RWPE1 (cell line): Measurements from ENCODE around the gene MYH3.
A peak's percentile ranks its signal among the peaks of the same experiment; 100 is the strongest.

Experiments used
- CTCF ChIA-PET: fragments of 350-600 bp; sonication (Branson Sonifier 250); formaldehyde crosslinking; extraction: SDS; loops from one replicate; lab custom pipeline; 2021; lab: Yijun Ruan, JAX
- POLR2A ChIA-PET: fragments of 400-600 bp; formaldehyde crosslinking; extraction: SDS; loops from one replicate; lab custom pipeline; 2020; ENCODE audit warnings: antibody characterized with exemption; ENCODE audit not compliant: low non-redundant PET; lab: Yijun Ruan, JAX
- DNase-seq: peaks from one replicate; pipeline ENCODE4 v3.0.0; 2012; ENCODE audit warnings: low spot score
- H3K27ac ChIP-seq: fragments of 450-650 bp; 2 replicates; pipeline ENCODE4 v1.5.1; 2017
- TF ChIP-seq, protein P1 (sequence below): fragments of 450-650 bp; conservative IDR thresholded peaks from 2 replicates; pipeline ENCODE4 v1.5.1; 2017; ENCODE audit warnings: low read depth, mild to moderate bottlenecking

MYH3 gene

DNA sequence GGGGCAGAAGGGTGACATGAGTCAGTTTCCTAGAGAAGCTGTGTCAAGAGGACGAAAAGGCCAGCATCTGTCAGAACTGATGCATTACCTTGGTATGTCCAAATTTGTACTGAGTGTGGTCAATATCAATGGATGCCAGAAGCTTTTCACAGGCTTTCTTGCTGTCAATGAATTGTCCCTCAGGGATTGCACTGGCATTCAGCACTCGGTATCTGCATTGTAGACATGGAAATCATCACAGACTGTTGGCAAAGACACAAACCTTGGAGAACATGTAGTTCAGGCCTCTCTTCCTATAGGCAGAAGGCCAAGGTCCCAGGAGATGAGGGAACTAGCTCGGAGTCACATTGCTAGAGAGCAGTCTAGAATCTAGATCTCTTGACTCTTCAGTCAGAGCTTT is 16.6 kb downstream of the MYH3 start:
- CTCF ChIA-PET = interaction anchor here (1.6 kb wide), 1 partner anchor 23 kb away, joined by 5 read pairs; no protein-coding TSS in a partner anchor
- POLR2A ChIA-PET = no interaction called here
- TF ChIP-seq, protein P1, sequence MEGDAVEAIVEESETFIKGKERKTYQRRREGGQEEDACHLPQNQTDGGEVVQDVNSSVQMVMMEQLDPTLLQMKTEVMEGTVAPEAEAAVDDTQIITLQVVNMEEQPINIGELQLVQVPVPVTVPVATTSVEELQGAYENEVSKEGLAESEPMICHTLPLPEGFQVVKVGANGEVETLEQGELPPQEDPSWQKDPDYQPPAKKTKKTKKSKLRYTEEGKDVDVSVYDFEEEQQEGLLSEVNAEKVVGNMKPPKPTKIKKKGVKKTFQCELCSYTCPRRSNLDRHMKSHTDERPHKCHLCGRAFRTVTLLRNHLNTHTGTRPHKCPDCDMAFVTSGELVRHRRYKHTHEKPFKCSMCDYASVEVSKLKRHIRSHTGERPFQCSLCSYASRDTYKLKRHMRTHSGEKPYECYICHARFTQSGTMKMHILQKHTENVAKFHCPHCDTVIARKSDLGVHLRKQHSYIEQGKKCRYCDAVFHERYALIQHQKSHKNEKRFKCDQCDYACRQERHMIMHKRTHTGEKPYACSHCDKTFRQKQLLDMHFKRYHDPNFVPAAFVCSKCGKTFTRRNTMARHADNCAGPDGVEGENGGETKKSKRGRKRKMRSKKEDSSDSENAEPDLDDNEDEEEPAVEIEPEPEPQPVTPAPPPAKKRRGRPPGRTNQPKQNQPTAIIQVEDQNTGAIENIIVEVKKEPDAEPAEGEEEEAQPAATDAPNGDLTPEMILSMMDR = no peak
- no peak for DNase-seq
- no peak overlapping the region for H3K27ac ChIP-seq

DNA sequence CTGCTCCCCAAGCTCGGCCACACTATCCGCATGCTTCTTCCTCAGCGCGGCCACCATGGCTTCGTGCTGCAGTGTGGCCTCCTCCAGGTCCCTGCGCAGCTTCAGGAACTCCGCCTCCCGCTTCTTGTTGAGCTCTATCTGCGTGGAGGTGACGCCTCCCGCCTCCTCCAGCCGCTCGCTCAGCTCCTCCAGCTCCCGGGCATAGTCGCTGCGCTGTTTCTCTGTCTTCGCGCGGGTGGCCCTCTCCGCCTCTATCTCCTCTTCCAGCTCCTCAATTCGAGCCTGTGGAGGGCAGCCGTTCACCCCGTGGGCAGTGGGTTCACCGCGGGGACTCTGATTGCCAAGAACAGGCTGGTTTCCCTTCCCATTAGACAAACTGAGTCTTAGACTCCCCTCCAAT is 19.0 kb downstream of the MYH3 start:
- POLR2A ChIA-PET = no interaction called here
- CTCF ChIA-PET = no interaction called here
- DNase-seq = no peak

GRCh38 chr17:10635290-10635689 is 21.8 kb downstream of the MYH3 start:
- TF ChIP-seq, protein P1 = no peak
- no peak overlapping the region for H3K27ac ChIP-seq
- no peak for DNase-seq
- POLR2A ChIA-PET = no interaction called here
- CTCF ChIA-PET = interaction anchor here (1.3 kb wide), 1 partner anchor 11 kb away, joined by 9 read pairs; no protein-coding TSS in a partner anchor

More for the DNA sequence above, 19.0 kb downstream of the MYH3 start:
- TF ChIP-seq, protein P1 = no peak
- H3K27ac ChIP-seq = no peak overlapping the region

- CTCF ChIA-PET = interaction anchor here (0.6 to 1.0 kb wide), 2 partner anchors 13 to 50 kb away, joined by 3 read pairs; no protein-coding TSS in a partner anchor
- DNase-seq = no peak
- POLR2A ChIA-PET = no interaction called here
- TF ChIP-seq, protein P1 = no peak
- H3K27ac ChIP-seq = no peak overlapping the region
Measured at GRCh38 chr17:10633738-10634379, 23.2 kb downstream of the MYH3 start.

GRCh38 chr17:10631701-10632100 is 25.4 kb downstream of the MYH3 start:
- POLR2A ChIA-PET = no interaction called here
- TF ChIP-seq, protein P1 = no peak
- no peak for DNase-seq
- CTCF ChIA-PET = interaction anchor here (0.8 to 2.4 kb wide), 5 partner anchors 14 to 303 kb away, joined by 3 to 13 read pairs (median 4); no protein-coding TSS in a partner anchor
- H3K27ac ChIP-seq = no peak overlapping the region

DNA sequence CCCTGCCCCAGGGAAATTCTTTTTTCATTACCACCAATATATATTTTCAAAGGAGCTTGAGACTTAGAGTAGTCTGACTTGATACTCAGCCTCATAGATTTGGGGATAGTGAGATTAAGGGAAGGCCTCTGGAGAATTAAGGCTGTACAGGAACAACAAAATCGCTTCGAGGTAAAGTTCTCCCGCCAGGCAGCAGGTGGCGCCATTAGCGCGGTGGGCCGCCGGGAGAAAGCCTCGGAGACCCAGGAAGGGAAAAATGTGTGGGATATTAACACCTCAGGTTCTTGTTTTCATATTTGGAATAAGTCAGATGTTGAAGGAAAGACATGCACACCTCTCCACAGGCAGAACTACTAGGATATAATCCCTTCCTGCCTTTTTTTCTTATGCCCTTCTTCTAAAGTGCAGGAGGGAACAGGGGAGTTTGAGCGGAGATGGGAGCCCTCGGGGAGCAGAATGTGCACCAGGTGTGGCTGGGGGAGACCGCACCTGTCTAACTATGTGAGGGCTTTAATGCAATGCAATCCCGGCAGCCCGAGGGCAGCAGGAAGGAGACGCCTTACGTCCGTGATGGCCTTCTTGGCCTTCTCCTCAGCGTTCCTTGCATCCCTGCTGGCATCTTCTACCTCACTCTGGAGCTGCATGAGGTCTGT is 25.9 kb downstream of the MYH3 start:
- peak; percentile 33 for DNase-seq
- CTCF ChIA-PET = interaction anchor here (0.7 to 2.4 kb wide), 6 partner anchors 13 to 259 kb away, joined by 3 to 13 read pairs (median 4); no protein-coding TSS in a partner anchor
- TF ChIP-seq, protein P1 = peak; percentile 90
- no peak overlapping the region for H3K27ac ChIP-seq
- POLR2A ChIA-PET = no interaction called here
